Activated CD4-positive, alpha-beta T cell treated with anti-CD3 and anti-CD28 coated beads, Interleukin-2, amount 10 ng/mL, durations not matched to agents 24 days and 14 days (primary cell): ENCODE measurements around the gene RTBDN. TPM values are rescaled to one million over a fixed set of nuclear protein-coding genes. Genes with fewer than 3 reads are reported as not detected.

Experiments
- DNase-seq: peaks from one replicate; pipeline ENCODE4 v3.0.0; 2022
- H3K27ac Mint-ChIP-seq: one replicate; pipeline ENCODE4 v1.8.0; 2022; ENCODE audit warnings: mild to moderate bottlenecking, mixed read lengths
- H3K27me3 Mint-ChIP-seq: one replicate; pipeline ENCODE4 v1.8.0; 2022; ENCODE audit warnings: mixed read lengths
- H3K36me3 Mint-ChIP-seq: one replicate; pipeline ENCODE4 v1.8.0; 2022; ENCODE audit warnings: low read depth, mild to moderate bottlenecking, mixed read lengths
- H3K4me1 Mint-ChIP-seq: one replicate; pipeline ENCODE4 v1.8.0; 2021; ENCODE audit warnings: mixed read lengths
- H3K4me3 Mint-ChIP-seq: one replicate; pipeline ENCODE4 v1.8.0; 2022; ENCODE audit warnings: mild to moderate bottlenecking, moderate library complexity, mixed read lengths
- H3K9me3 Mint-ChIP-seq: one replicate; pipeline ENCODE4 v1.8.0; 2021; ENCODE audit warnings: mixed read lengths
- intact Hi-C: fragments of 100-400 bp; cut with micrococcal nuclease; formaldehyde crosslinking; loops from one replicate; pipeline ENCODE4 v1.15.1; 2023
- total RNA-seq: library from RNA; stranded (reverse); gene quantifications from 2 replicates; pipeline ENCODE4 v1.2.3, GENCODE V29; 2022

Gene RTBDN
- total RNA-seq, 1 donor from 2014 or later: not detected

- peak; percentile 57 for DNase-seq
These were observed 37.2 kb downstream of the RTBDN start for GRCh38 chr19:12797141-12797587.

DNA sequence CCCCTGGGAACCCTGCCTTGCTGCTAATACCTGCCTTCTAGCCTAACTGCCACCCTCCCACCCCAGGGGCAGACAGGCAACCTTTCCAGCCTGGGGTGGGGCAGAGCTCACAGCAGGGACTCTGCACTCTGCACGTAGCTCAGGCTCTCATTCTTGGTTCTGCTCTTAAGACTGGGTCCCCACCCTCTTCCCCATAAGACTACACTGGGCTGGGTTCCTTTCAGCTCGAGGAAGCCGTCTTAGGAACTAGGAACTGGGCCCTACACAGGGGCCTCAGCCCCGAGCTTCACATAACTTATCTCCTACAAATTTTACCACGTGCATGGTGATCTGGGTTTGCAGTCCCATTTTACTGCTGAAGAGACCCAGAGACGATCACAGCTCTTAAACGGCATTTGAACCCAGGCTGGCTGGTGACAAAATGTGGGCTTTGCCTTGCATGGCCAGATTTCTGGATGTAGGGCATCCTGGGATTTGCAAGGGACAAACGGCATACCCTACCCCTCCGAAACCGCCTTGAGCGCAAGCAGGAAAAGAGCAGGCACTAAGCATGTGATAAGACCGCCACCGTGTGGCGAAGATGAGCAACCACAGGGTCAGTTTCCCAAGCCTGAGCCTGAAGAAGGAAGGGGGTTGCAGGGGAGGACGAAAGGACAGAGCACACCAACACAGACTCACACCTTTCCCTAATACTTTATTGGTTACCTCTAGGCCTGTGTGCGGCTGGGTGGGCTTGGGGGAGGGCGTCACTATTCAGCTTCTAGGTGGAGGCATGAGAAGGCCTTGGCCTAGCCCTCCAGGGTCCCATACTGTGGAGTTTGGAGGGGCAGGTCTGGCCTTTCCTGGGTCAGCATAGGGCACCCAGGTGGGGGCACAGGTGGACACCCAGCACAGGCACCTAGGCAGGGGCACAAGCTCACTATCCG lies 38.0 kb downstream of the RTBDN start:
- no peaks in the 10 kb centered on the region for H3K9me3 Mint-ChIP-seq
- peaks cover 36% of the 10 kb centered on the region for H3K4me1 Mint-ChIP-seq
- H3K27me3 Mint-ChIP-seq: no peaks in the 10 kb centered on the region
- peak overlapping the region; percentile 90 for H3K27ac Mint-ChIP-seq
- H3K4me3 Mint-ChIP-seq: peak overlapping the region; percentile 83
- DNase-seq: peak; percentile 94
- intact Hi-C loops: loop anchor here (1.0 kb wide), 3 partner anchors 19 to 36 kb away; no protein-coding TSS in a partner anchor
- peaks cover 48% of the 10 kb centered on the region for H3K36me3 Mint-ChIP-seq

More at GRCh38 chr19:12797141-12797587, 37.2 kb downstream of the RTBDN start:
- no peak overlapping the region for H3K27ac Mint-ChIP-seq
- no peak overlapping the region for H3K4me3 Mint-ChIP-seq
- intact Hi-C loops: no loop called here
- H3K36me3 Mint-ChIP-seq: peaks cover 42% of the 10 kb centered on the region
- no peaks in the 10 kb centered on the region for H3K9me3 Mint-ChIP-seq
- H3K4me1 Mint-ChIP-seq: peaks cover 37% of the 10 kb centered on the region
- H3K27me3 Mint-ChIP-seq: no peaks in the 10 kb centered on the region

- H3K4me1 Mint-ChIP-seq: peaks cover 38% of the 10 kb centered on the region
- no peaks in the 10 kb centered on the region for H3K9me3 Mint-ChIP-seq
- peak overlapping the region; percentile 92 for H3K27ac Mint-ChIP-seq
- peaks cover 40% of the 10 kb centered on the region for H3K36me3 Mint-ChIP-seq
- no peaks in the 10 kb centered on the region for H3K27me3 Mint-ChIP-seq
- H3K4me3 Mint-ChIP-seq: peak overlapping the region; percentile 84
- intact Hi-C loops: loop anchor here (5.0 kb wide), 1 partner anchor 73 kb away; the partner anchor contains the start of gene TNPO2
- no peak for DNase-seq
These were observed 39.4 kb downstream of the RTBDN start for GRCh38 chr19:12794971-12795381.

DNA sequence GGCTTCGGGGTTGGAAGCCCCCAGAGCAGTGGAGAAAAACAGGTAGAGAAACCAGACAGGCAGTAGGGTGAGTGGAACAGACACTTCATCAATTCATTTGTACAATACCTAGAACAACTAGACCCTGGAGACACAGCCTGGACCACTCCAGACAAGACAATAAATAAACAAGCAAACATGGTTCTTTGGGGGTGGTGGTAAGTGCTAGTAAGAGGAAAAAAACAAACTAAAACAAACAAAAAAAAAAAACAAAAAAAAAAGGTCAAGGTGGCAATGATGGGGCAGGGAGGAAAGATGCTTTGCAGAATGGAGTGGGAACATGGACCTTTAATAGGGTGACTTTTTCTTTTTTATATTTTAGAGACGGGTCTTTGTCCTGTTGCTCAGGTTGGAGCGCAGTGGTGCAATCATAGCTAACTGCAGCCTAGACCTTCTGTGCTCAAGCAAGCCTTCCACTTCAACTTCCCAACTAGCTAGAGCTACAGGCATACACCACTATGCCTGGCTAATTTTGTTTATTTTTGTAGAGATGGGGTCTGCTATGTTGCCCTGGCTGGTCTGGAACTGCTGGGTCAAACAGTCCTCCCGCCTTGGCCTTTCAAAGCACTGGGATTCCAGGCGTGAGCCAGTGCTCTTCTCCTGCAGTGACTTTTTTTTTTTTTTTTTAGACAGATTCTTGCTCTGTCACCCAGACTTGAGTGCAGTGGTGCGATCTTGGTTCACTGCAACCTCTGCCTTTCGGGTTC lies 40.0 kb downstream of the RTBDN start:
- Mint-ChIP-seq H3K36me3 (peaks cover 36% of the 10 kb centered on the region), H3K27ac (peak overlapping the region; percentile 92), H3K27me3 (no peaks in the 10 kb centered on the region), H3K9me3 (no peaks in the 10 kb centered on the region), H3K4me3 (peak overlapping the region; percentile 84), H3K4me1 (peaks cover 34% of the 10 kb centered on the region)
- peak; percentile 73 for DNase-seq
- intact Hi-C loops: loop anchor here (5.0 kb wide), 1 partner anchor 72 kb away; the partner anchor contains the start of gene TNPO2

DNA sequence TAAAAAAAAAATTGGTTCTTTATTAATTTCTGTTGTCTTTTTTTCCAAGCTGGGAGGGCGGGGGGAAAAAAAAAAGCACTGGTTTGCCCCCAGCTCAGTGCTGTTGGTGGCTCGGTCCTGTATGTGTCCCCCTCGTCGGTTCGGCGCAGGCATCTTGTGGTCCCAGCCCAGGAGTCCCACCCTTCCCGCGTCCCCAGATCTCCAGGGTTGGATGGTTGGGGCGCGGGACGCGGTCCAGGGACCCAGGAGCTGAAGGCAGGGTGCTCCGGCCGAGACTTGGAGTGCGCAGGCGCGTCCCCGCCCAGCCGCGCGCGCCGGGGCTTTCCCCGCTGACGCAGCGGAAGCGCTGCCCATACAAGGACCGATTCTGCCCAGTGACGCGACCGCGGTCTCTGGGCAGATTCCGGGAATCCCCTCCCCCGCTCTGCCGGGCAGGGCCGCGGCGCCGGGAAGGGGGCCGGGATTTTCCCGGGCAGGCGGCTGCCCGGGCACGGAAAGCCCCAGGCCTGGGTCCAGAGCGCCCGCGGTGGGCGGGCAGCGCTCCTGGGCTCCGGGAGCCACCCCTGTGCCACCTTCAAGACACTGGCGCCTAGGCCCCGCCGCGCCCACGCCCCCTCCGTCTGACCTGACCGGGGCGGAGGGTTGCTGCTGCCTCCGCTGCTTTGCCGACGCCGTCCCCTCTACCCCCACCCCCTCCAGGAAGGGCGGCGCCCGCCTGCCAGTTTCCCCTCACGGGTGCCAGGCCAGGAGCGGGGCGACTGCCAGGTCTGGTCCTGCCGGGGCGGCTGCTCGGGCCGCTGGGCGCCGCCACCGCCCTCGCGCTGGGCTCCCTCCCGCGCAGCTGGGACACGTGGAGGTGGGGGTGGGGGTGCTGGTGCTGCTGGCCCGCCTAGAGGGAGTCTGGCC lies 40.8 kb downstream of the RTBDN start:
- Mint-ChIP-seq H3K4me3 (peak overlapping the region; percentile 96), H3K27me3 (no peaks in the 10 kb centered on the region), H3K9me3 (no peaks in the 10 kb centered on the region), H3K36me3 (peaks cover 29% of the 10 kb centered on the region), H3K4me1 (peaks cover 40% of the 10 kb centered on the region), H3K27ac (peak overlapping the region; percentile 97)
- intact Hi-C loops: loop anchor here (2.0 to 5.0 kb wide), 2 partner anchors 71 to 363 kb away; partner anchors contain the start of gene TNPO2
- peak; percentile 98 for DNase-seq

- intact Hi-C loops: loop anchor here (2.0 to 5.0 kb wide), 2 partner anchors 71 to 364 kb away; partner anchors contain the start of gene TNPO2
- Mint-ChIP-seq H3K4me1 (peaks cover 43% of the 10 kb centered on the region), H3K27me3 (no peaks in the 10 kb centered on the region), H3K36me3 (peaks cover 27% of the 10 kb centered on the region), H3K4me3 (peak overlapping the region; percentile 96), H3K27ac (peak overlapping the region; percentile 97), H3K9me3 (no peaks in the 10 kb centered on the region)
- no peak for DNase-seq
These were observed 41.5 kb downstream of the RTBDN start for GRCh38 chr19:12792853-12793289.

- intact Hi-C loops: loop anchor here (2.0 to 5.0 kb wide), 2 partner anchors 70 to 365 kb away; partner anchors contain the start of gene TNPO2
- H3K4me1 Mint-ChIP-seq: peaks cover 43% of the 10 kb centered on the region
These were observed 42.1 kb downstream of the RTBDN start for GRCh38 chr19:12792051-12792852.

GRCh38 chr19:12791345-12792050 lies 42.9 kb downstream of the RTBDN start, which contains the start of gene JUNB:
Gene JUNB (plus strand): TSS chr19:12791486. CDS start chr19:12791772, 286 bp downstream.
- H3K4me3 Mint-ChIP-seq: peak within 1 kb of the TSS; percentile 96
- intact Hi-C loops: loop anchor here (1.0 to 5.0 kb wide), 4 partner anchors 9 to 365 kb away; partner anchors contain the start of gene TNPO2
- DNase-seq: peak; percentile 99
- H3K27ac Mint-ChIP-seq: peak within 1 kb of the TSS; percentile 97
- no peaks in the 10 kb centered on the region for H3K9me3 Mint-ChIP-seq
- H3K4me1 Mint-ChIP-seq: peaks cover 41% of the 10 kb centered on the region
- peaks cover 24% of the 10 kb centered on the region for H3K36me3 Mint-ChIP-seq
- no peaks in the 10 kb centered on the region for H3K27me3 Mint-ChIP-seq

More at GRCh38 chr19:12792051-12792852, 42.1 kb downstream of the RTBDN start:
- DNase-seq: peak; percentile 94
- H3K27me3 Mint-ChIP-seq: no peaks in the 10 kb centered on the region
- H3K9me3 Mint-ChIP-seq: no peaks in the 10 kb centered on the region
- peak overlapping the region; percentile 96 for H3K4me3 Mint-ChIP-seq
- H3K36me3 Mint-ChIP-seq: peaks cover 26% of the 10 kb centered on the region
- peak overlapping the region; percentile 97 for H3K27ac Mint-ChIP-seq

DNA sequence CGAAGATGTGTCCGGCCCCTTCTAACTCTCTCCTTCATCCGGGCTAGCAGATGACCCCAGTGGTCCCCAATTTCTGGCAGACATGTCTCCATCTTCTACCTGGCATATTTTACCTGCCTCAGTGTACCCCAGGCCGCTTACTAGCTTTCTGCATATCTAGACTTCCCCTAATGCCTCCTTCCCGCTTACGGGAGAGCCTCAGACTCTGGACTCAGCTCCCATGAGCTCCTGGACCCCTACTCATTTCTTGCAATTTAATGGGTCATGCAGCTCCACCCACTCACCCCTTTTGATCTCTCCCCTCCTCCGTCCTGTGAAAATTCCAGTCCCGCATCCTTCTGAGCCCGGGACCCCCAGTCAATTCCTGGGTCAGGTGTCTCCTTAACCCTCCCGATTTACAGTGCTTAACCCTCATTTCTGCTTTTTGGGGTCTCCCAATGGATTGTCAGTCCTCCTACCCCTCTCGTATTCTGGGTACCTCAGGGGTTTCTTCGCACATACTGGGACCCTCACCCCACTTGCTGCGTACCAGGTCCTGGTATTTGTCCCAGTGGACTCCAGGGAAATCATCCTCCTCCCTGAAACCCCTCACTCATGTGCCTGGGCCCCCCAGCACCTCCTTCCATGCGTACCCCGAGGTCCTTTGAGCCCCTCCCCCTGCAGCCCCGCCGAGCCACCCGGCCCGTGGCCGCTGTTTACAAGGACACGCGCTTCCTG lies 43.6 kb downstream of the RTBDN start:
- no peaks in the 10 kb centered on the region for H3K9me3 Mint-ChIP-seq
- H3K27ac Mint-ChIP-seq: peak overlapping the region; percentile 97
- no peaks in the 10 kb centered on the region for H3K27me3 Mint-ChIP-seq
- intact Hi-C loops: loop anchor here (1.0 to 5.0 kb wide), 3 partner anchors 8 to 68 kb away; partner anchors contain the start of gene TNPO2
- DNase-seq: peak; percentile 76
- peaks cover 22% of the 10 kb centered on the region for H3K36me3 Mint-ChIP-seq
- H3K4me3 Mint-ChIP-seq: peak overlapping the region; percentile 96
- H3K4me1 Mint-ChIP-seq: peaks cover 34% of the 10 kb centered on the region

DNA sequence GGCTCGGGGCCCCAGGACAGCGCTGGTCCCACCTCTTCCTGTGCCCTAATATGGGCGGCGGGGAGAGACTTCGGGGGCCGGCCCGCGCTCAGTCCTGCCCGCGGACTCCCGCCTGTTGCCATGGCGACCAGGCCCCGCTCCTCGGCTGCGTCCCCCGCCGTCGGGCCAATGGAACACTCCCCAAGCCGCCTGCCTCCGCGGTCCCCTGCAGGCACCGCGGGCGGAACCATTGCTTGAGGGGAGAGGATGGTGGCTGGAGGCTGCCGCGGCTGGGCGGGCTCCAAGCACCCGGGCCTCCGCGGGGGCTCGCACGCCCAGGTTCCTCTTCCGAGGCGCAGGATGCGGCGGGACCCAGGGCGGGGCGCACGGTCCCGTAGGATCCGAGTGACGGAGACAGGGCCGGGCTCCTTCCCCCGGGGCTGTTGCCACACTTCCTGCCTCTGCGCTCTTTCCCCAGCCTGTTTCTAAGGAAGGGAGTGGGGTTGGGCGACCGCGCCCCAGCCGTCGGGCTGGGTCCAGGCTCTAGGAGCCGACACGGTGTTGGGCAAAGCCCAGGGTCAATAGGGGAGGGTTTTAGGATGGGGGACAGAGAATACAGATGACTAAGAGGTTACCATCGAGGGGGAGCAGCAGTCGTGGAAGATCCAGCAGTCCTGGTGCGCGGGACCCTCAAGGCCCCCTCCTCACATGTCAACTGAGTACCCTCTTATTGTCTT lies 44.3 kb downstream of the RTBDN start:
- H3K36me3 Mint-ChIP-seq: peaks cover 22% of the 10 kb centered on the region
- no peaks in the 10 kb centered on the region for H3K9me3 Mint-ChIP-seq
- intact Hi-C loops: loop anchor here (5.0 kb wide), 1 partner anchor 68 kb away; the partner anchor contains the start of gene TNPO2
- H3K27ac Mint-ChIP-seq: peak overlapping the region; percentile 97
- DNase-seq: peak; percentile 99
- H3K4me3 Mint-ChIP-seq: peak overlapping the region; percentile 96
- no peaks in the 10 kb centered on the region for H3K27me3 Mint-ChIP-seq
- peaks cover 30% of the 10 kb centered on the region for H3K4me1 Mint-ChIP-seq
